Keratinocyte (primary cell): ENCODE measurements around the gene CTSD. TPM values are rescaled to one million over a fixed set of nuclear protein-coding genes. Genes with fewer than 3 reads are reported as not detected.

Experiments used
- DNase-seq: peaks from one replicate; pipeline ENCODE4 v3.0.0-alpha.2; 2011; ENCODE audit warnings: low read depth, missing footprints, low spot score
- FAIRE-seq: peaks from 2 replicates; lab custom pipeline; 2011; peaks lifted over from hg19 to GRCh38; lab: Jason Lieb, UNC
- H2AFZ ChIP-seq: 2 replicates; pipeline ENCODE4 v1.6.0; 2012; ENCODE audit warnings: low read length, control low read depth, inconsistent platforms; ENCODE audit not compliant: control insufficient read depth
- H3K27ac ChIP-seq: 2 replicates; pipeline ENCODE4 v1.5.1; 2011; ENCODE audit warnings: low read length; ENCODE audit not compliant: control insufficient read depth, insufficient read depth
- H3K27me3 ChIP-seq: 3 replicates; pipeline ENCODE4 v1.6.0; 2011; ENCODE audit warnings: low read length; ENCODE audit not compliant: control insufficient read depth, insufficient read depth; ENCODE audit errors: extremely low read depth
- H3K36me3 ChIP-seq, 2 experiments: 2 replicates in 1 of 2; 3 replicates in 1 of 2; pipeline ENCODE4 v1.5.1; 2011; ENCODE audit warnings: low read length in 2 of 2, mild to moderate bottlenecking in 1 of 2; ENCODE audit not compliant: control insufficient read depth in 2 of 2, insufficient read depth in 2 of 2; ENCODE audit errors: extremely low read depth in 1 of 2
- H3K4me1 ChIP-seq: 3 replicates; pipeline ENCODE4 v1.5.1; 2011; ENCODE audit warnings: low read length; ENCODE audit not compliant: control insufficient read depth, insufficient read depth; ENCODE audit errors: extremely low read depth
- H3K4me2 ChIP-seq: 3 replicates; pipeline ENCODE4 v1.6.0; 2011; ENCODE audit warnings: low read depth, low read length; ENCODE audit not compliant: control insufficient read depth, insufficient read depth; ENCODE audit errors: extremely low read depth
- H3K4me3 ChIP-seq, 3 experiments: fragments of 200-600 bp in 1 of 3; sonication (generic) in 1 of 3; 2 replicates in 2 of 3; 3 replicates in 1 of 3; pipeline ENCODE4 v1.5.1; 2011 to 2016; ENCODE audit warnings: low read length in 3 of 3, mild to moderate bottlenecking in 3 of 3, control low read depth in 2 of 3, inconsistent platforms in 1 of 3, low read depth in 1 of 3, mixed read lengths in 1 of 3, mixed run types in 1 of 3, moderate library complexity in 1 of 3; ENCODE audit not compliant: control insufficient read depth in 2 of 3, insufficient read depth in 2 of 3; ENCODE audit errors: extremely low read depth in 1 of 3
- H3K79me2 ChIP-seq: 2 replicates; pipeline ENCODE4 v1.6.0; 2012; ENCODE audit warnings: low read length; ENCODE audit not compliant: control insufficient read depth, insufficient read depth
- H3K9ac ChIP-seq: 3 replicates; pipeline ENCODE4 v1.6.0; 2011; ENCODE audit warnings: low read length; ENCODE audit not compliant: control insufficient read depth, insufficient read depth; ENCODE audit errors: extremely low read depth
- H3K9me1 ChIP-seq: 3 replicates; pipeline ENCODE4 v1.6.0; 2011; ENCODE audit warnings: low read length; ENCODE audit not compliant: control insufficient read depth, insufficient read depth; ENCODE audit errors: extremely low read depth
- H3K9me3 ChIP-seq: 2 replicates; pipeline ENCODE4 v1.5.1; 2012; ENCODE audit warnings: low read depth, low read length; ENCODE audit not compliant: control insufficient read depth
- H4K20me1 ChIP-seq: 3 replicates; pipeline ENCODE4 v1.6.0; 2011; ENCODE audit warnings: low read length; ENCODE audit not compliant: control insufficient read depth, insufficient read depth; ENCODE audit errors: extremely low read depth
- EZH2 ChIP-seq: IDR thresholded peaks from one replicate; pipeline ENCODE4 v1.6.1; 2012; ENCODE audit warnings: inconsistent platforms, mild to moderate bottlenecking, low read length, moderate library complexity
- dilution Hi-C: fragments of 300-500 bp; cut with MboI; formaldehyde crosslinking; loops from one replicate; pipeline ENCODE4 v1.7.0; 2020; ENCODE audit warnings: low sequenced_read_pairs; ENCODE audit not compliant: extremely low pct_ligation_motif_present
- polyA plus RNA-seq, 5 experiments: library from polyadenylated mRNA; depleted of rRNA in 3 of 5; stranded (reverse) in 3 of 5; stranded (forward) in 1 of 5; unstranded in 1 of 5; fragments of >200 nt; gene quantifications; 1 replicate in 1 of 5; 2 replicates in 3 of 5; 3 replicates in 1 of 5; pipeline versions ENCODE4 v1.2.1 to v1.2.3, GENCODE V29; 2011 to 2012; ENCODE audit warnings: missing spikeins in 2 of 5, low read depth in 1 of 5, low replicate concordance in 1 of 5
- TF ChIP-seq, protein P1 (sequence below), 3 experiments: IDR thresholded peaks in 1 of 3; conservative IDR thresholded peaks in 1 of 3; optimal IDR thresholded peaks in 1 of 3; 2 replicates in 2 of 3; 3 replicates in 1 of 3; pipeline versions ENCODE3 to v1.5.1; 2011; ENCODE audit warnings: low read length in 3 of 3, mild to moderate bottlenecking in 3 of 3, moderate library complexity in 2 of 3, control low read depth in 1 of 3, inconsistent platforms in 1 of 3; ENCODE audit not compliant: insufficient read depth in 2 of 3; ENCODE audit errors: extremely low read depth in 1 of 3

CTSD gene
- polyA plus RNA-seq, 1 donor (not counting 4 experiments of a cell fraction or from before 2014, with no cell fraction given) = 152 TPM

DNA sequence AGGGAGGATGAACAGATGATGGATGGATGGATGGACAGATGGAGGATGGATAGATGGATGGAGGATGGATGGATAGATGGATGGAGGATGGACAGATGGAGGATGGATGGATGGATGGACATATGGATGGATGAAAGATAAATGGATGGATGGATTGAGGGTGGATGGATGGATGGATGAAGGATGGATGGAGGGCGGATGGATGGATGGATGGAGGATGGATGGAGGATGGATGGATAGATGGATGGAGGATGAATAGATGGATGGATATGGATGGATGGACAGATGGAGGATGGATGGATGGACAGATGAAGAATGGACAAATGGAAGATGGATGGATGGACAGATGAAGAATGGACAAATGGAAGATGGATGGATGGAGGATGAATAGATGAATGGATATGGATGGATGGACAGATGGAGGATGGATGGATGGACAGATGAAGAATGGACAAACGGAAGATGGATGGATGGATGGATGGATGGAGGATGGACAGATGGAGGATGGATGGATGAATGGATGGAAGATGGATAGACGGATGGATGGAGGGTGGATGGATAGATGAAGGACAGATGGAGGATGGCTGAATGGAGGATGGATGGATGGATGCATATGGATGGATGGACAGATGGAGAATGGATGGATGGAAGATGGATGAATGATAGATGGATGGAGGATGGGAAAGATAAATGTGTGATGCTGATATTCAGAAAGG is 20.7 kb downstream of the CTSD start:
- Histone ChIP-seq H3K36me3 (no peaks in the 10 kb centered on the region), H3K4me1 (peaks cover 11% of the 10 kb centered on the region), H3K27ac (no peak overlapping the region), H3K9me3 (no peaks in the 10 kb centered on the region), H3K9me1 (no peaks in the 10 kb centered on the region), H2AFZ (no peak overlapping the region), H3K9ac (no peak overlapping the region), H3K79me2 (no peaks in the 10 kb centered on the region), H3K27me3 (peaks cover 32% of the 10 kb centered on the region), H4K20me1 (peaks cover 5% of the 10 kb centered on the region), H3K4me2 (no peak overlapping the region), H3K4me3 (no peak overlapping the region)
- DNase-seq (no peak), FAIRE-seq (no peak)
- TF ChIP-seq, protein P1, sequence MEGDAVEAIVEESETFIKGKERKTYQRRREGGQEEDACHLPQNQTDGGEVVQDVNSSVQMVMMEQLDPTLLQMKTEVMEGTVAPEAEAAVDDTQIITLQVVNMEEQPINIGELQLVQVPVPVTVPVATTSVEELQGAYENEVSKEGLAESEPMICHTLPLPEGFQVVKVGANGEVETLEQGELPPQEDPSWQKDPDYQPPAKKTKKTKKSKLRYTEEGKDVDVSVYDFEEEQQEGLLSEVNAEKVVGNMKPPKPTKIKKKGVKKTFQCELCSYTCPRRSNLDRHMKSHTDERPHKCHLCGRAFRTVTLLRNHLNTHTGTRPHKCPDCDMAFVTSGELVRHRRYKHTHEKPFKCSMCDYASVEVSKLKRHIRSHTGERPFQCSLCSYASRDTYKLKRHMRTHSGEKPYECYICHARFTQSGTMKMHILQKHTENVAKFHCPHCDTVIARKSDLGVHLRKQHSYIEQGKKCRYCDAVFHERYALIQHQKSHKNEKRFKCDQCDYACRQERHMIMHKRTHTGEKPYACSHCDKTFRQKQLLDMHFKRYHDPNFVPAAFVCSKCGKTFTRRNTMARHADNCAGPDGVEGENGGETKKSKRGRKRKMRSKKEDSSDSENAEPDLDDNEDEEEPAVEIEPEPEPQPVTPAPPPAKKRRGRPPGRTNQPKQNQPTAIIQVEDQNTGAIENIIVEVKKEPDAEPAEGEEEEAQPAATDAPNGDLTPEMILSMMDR (optimal IDR thresholded peaks at IDR 0.05 in 1 of 3, IDR thresholded peaks at IDR 0.05 in 1 of 3, conservative IDR thresholded peaks at IDR 0.05 in 1 of 3; ENCODE audit: extremely low read depth in 1 of 3, insufficient read depth in 2 of 3, low read length in 3 of 3) = no peak
- no peak for TF ChIP-seq EZH2
- dilution Hi-C loops = no loop called here

DNA sequence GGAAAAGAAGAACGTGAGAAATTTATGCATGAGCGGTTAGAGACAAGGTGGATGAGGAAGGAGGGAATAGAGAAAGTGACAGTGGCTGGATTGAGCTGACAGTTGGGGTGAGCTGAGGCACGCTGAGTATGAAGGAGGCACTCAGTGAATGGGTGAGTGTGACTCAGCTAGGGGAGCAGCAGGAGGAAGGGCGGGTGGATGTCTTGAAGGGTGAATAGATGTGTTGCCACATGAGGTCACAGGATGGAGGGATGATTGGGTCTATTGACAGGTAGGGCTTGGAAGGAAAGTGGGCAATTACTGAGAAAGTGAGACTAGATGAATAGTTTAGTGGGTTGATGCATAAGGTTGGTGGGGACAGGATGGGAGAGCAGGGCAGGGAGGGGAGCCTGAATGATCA is 21.4 kb downstream of the CTSD start:
- Histone ChIP-seq H3K4me2 (no peak overlapping the region), H3K9me1 (no peaks in the 10 kb centered on the region), H2AFZ (no peak overlapping the region), H3K4me3 (no peak overlapping the region), H3K9ac (no peak overlapping the region), H4K20me1 (peaks cover 5% of the 10 kb centered on the region), H3K4me1 (peaks cover 11% of the 10 kb centered on the region), H3K27ac (no peak overlapping the region), H3K27me3 (peaks cover 26% of the 10 kb centered on the region), H3K36me3 (no peaks in the 10 kb centered on the region), H3K9me3 (peaks cover under 1% of the 10 kb centered on the region), H3K79me2 (no peaks in the 10 kb centered on the region)
- dilution Hi-C loops = no loop called here
- DNase-seq = no peak
- no peak for FAIRE-seq
- TF ChIP-seq, protein P1 (optimal IDR thresholded peaks at IDR 0.05 in 1 of 3, IDR thresholded peaks at IDR 0.05 in 1 of 3, conservative IDR thresholded peaks at IDR 0.05 in 1 of 3; ENCODE audit: extremely low read depth in 1 of 3, insufficient read depth in 2 of 3, low read length in 3 of 3) = no peak
- no peak for TF ChIP-seq EZH2
